Activated effector memory CD4-positive, alpha-beta T cell treated with Interleukin-2 at 50 U/mL for 16 hours (primary cell): ENCODE measurements around the gene LMAN2L.
A peak's percentile ranks its signal among the peaks of the same experiment; 100 is the strongest.

Experiments used
- DNase-seq: peaks from one replicate; pipeline ENCODE4 v3.0.0-alpha.2; 2020

LMAN2L gene

GRCh38 chr2:96760036-96760985 is 20.4 kb upstream of the LMAN2L start, which contains the start of gene CNNM4:
TSS of gene CNNM4 (plus strand) at chr2:96760902. CDS start at chr2:96761000, 98 bp downstream.
- DNase-seq, result peak; percentile 89

- DNase-seq, result no peak
Observed at GRCh38 chr2:96759548-96759947, 19.7 kb upstream of the LMAN2L start.

- DNase-seq, result no peak
Observed at GRCh38 chr2:96758987-96759386, 19.1 kb upstream of the LMAN2L start.

- no peak for DNase-seq
Observed at GRCh38 chr2:96757477-96757860, 17.6 kb upstream of the LMAN2L start.

- DNase-seq, result no peak
Observed at GRCh38 chr2:96756788-96757476, 17.1 kb upstream of the LMAN2L start.

GRCh38 chr2:96754317-96754716 is 14.5 kb upstream of the LMAN2L start:
- no peak for DNase-seq

- no peak for DNase-seq
Observed at GRCh38 chr2:96753661-96754282, 13.9 kb upstream of the LMAN2L start.

GRCh38 chr2:96751800-96752199 is 11.9 kb upstream of the LMAN2L start:
- DNase-seq, result no peak

- no peak for DNase-seq
Observed at GRCh38 chr2:96747061-96747617, 7.3 kb upstream of the LMAN2L start.

GRCh38 chr2:96739076-96739632 is 710 bp downstream of the LMAN2L start:
- no peak for DNase-seq

GRCh38 chr2:96737831-96738230 is 2.0 kb downstream of the LMAN2L start:
- DNase-seq, result no peak

GRCh38 chr2:96737251-96737650 is 2.6 kb downstream of the LMAN2L start:
- no peak for DNase-seq

GRCh38 chr2:96734880-96735583 is 4.8 kb downstream of the LMAN2L start:
- no peak for DNase-seq

GRCh38 chr2:96733931-96734330 is 5.9 kb downstream of the LMAN2L start:
- no peak for DNase-seq

- no peak for DNase-seq
Observed at GRCh38 chr2:96730212-96730611, 9.7 kb downstream of the LMAN2L start.

- no peak for DNase-seq
Observed at GRCh38 chr2:96729748-96730147, 10.1 kb downstream of the LMAN2L start.

GRCh38 chr2:96727431-96727830 is 12.4 kb downstream of the LMAN2L start:
- DNase-seq, result no peak

GRCh38 chr2:96726131-96726530 is 13.7 kb downstream of the LMAN2L start:
- DNase-seq, result no peak

GRCh38 chr2:96716388-96716787 is 23.5 kb downstream of the LMAN2L start:
- DNase-seq, result no peak

GRCh38 chr2:96715658-96716057 is 24.2 kb downstream of the LMAN2L start:
- DNase-seq, result no peak

- no peak for DNase-seq
Observed at GRCh38 chr2:96710985-96711384, 28.9 kb downstream of the LMAN2L start.
